ENCODE measurements around the gene NDUFC1. TPM values are rescaled to one million over a fixed set of nuclear protein-coding genes. Genes with fewer than 3 reads are reported as not detected.

NDUFC1 gene
- total and polyA plus RNA-seq, 2 of the 8 experiments (the other 6 are each of a cell fraction or from before 2014, with no cell fraction given) = 41.9 to 62.0 TPM

DNA sequence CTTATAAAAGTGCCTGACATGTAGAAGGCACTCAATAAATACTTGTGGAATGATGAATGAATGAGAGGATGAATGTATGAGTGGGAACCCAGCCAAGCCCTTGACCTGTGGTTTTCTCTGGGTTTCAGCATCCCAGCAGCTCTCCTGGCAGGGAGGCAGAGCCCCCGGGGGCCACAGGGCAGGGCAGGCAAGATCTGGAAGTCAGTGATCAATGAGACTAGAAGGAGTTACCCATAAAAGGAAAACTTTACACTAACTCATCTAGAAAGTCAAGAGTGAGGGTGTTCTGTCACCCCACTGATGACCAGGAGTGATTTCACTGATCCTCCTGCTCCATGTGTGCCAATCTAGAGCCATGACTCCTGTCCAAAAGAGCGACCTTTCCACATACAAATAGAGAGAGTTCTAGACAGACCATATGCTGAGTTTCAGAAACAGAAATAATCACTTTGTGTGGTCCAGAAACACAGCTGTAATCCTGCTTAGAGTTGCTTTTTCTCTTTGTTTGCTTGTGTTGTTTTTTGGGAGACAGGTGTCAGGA, 59.7 kb downstream of the NDUFC1 start (continued):
- TF ChIP-seq BCL11A (IDR thresholded peaks at IDR 0.05; ENCODE audit: low read depth in 2 of 2, low read length in 2 of 2) (no peak), SIN3A (conservative IDR thresholded peaks at IDR 0.05 in 1 of 2, IDR thresholded peaks at IDR 0.05 in 1 of 2; ENCODE audit: low read depth in 1 of 2, low read length in 2 of 2) (no peak), SP4 (IDR thresholded peaks at IDR 0.05; ENCODE audit: low read length) (no peak)
- TF ChIP-seq, protein P1, sequence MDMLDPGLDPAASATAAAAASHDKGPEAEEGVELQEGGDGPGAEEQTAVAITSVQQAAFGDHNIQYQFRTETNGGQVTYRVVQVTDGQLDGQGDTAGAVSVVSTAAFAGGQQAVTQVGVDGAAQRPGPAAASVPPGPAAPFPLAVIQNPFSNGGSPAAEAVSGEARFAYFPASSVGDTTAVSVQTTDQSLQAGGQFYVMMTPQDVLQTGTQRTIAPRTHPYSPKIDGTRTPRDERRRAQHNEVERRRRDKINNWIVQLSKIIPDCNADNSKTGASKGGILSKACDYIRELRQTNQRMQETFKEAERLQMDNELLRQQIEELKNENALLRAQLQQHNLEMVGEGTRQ (IDR thresholded peaks at IDR 0.05; ENCODE audit: low read length) = no peak
